Caco-2 (cell line): ENCODE measurements around the gene SCN4A. TPM values are rescaled to one million over a fixed set of nuclear protein-coding genes. Genes with fewer than 3 reads are reported as not detected.

ENCODE experiments used
- BruUV-seq: library from RNA; stranded (reverse); fragments of 400-500 nt; replicated peaks from 2 replicates; lab custom pipeline; 2021; lab: Mats Ljungman, UMichigan
- CTCF ChIA-PET: fragments of 300-600 bp; sonication (Branson Sonifier 250); formaldehyde crosslinking; loops from one replicate; lab custom pipeline; 2022; ENCODE audit warnings: antibody characterized with exemption; lab: Charles Lee
- POLR2A ChIA-PET: fragments of 300-600 bp; sonication (Branson Sonifier 250); formaldehyde crosslinking; loops from one replicate; lab custom pipeline; 2022; ENCODE audit warnings: antibody characterized with exemption; lab: Charles Lee
- DNase-seq, 2 experiments: peaks; one replicate each; pipeline versions ENCODE4 v3.0.0 to v3.0.0-alpha.2; 2020 to 2022
- H3K27me3 ChIP-seq: replicated peaks from 2 replicates; pipeline ENCODE4 v1.6.0; 2011; ENCODE audit warnings: low read length; ENCODE audit not compliant: control insufficient read depth, insufficient read depth
- H3K36me3 ChIP-seq: 2 replicates; pipeline ENCODE4 v1.5.1; 2011; ENCODE audit warnings: low read length; ENCODE audit not compliant: control insufficient read depth, insufficient read depth
- H3K4me1 ChIP-seq: fragments of 250-450 bp; sonication (Bioruptor Pico); 2 replicates; pipeline ENCODE4 v1.5.1; 2020; ENCODE audit warnings: mild to moderate bottlenecking
- H3K4me3 ChIP-seq: 2 replicates; pipeline ENCODE4 v1.5.1; 2011; ENCODE audit warnings: low read depth, mild to moderate bottlenecking, control low read depth, low read length
- H3K9me3 ChIP-seq: fragments of 250-450 bp; sonication (Bioruptor Pico); 2 replicates; pipeline ENCODE4 v1.5.1; 2020; ENCODE audit warnings: mild to moderate bottlenecking, moderate library complexity
- H3K27ac Mint-ChIP-seq: one replicate; pipeline ENCODE4 v1.8.0; 2022; ENCODE audit warnings: mixed read lengths; ENCODE audit not compliant: unreplicated experiment
- H3K27me3 Mint-ChIP-seq: one replicate; pipeline ENCODE4 v1.8.0; 2022; ENCODE audit warnings: mixed read lengths; ENCODE audit not compliant: insufficient read depth, unreplicated experiment
- H3K36me3 Mint-ChIP-seq: one replicate; pipeline ENCODE4 v1.8.0; 2022; ENCODE audit warnings: mild to moderate bottlenecking, mixed read lengths; ENCODE audit not compliant: insufficient read depth, unreplicated experiment
- H3K4me1 Mint-ChIP-seq: one replicate; pipeline ENCODE4 v1.8.0; 2022; ENCODE audit warnings: low read depth, mixed read lengths; ENCODE audit not compliant: unreplicated experiment
- H3K4me3 Mint-ChIP-seq: one replicate; pipeline ENCODE4 v1.8.0; 2022; ENCODE audit warnings: mild to moderate bottlenecking, moderate library complexity, mixed read lengths; ENCODE audit not compliant: unreplicated experiment
- H3K9me3 Mint-ChIP-seq: one replicate; pipeline ENCODE4 v1.8.0; 2022; ENCODE audit warnings: mixed read lengths; ENCODE audit not compliant: unreplicated experiment
- intact Hi-C: fragments of 100-400 bp; cut with micrococcal nuclease; formaldehyde crosslinking; loops from one replicate; pipeline ENCODE4 v1.10.0; 2022; ENCODE audit not compliant: unreplicated experiment
- total RNA-seq: library from RNA; stranded (reverse); gene quantifications from 2 replicates; pipeline ENCODE4 v1.2.3, GENCODE V29; 2022
- TF ChIP-seq, protein P1 (sequence below), 2 experiments: fragments of 200-600 bp in 1 of 2; IDR thresholded peaks; 1 replicate in 1 of 2; 2 replicates in 1 of 2; pipeline versions ENCODE4 v1.5.1 to v1.8.0; 2011 to 2022; ENCODE audit warnings: antibody characterized with exemption in 1 of 2, control low read depth in 1 of 2, inconsistent platforms in 1 of 2, low read depth in 1 of 2, low read length in 1 of 2, mild to moderate bottlenecking in 1 of 2, moderate library complexity in 1 of 2; ENCODE audit not compliant: insufficient read depth in 1 of 2, severe bottlenecking in 1 of 2, unreplicated experiment in 1 of 2

SCN4A gene
- total RNA-seq, 1 experiment from 2014 or later, result not detected

DNA sequence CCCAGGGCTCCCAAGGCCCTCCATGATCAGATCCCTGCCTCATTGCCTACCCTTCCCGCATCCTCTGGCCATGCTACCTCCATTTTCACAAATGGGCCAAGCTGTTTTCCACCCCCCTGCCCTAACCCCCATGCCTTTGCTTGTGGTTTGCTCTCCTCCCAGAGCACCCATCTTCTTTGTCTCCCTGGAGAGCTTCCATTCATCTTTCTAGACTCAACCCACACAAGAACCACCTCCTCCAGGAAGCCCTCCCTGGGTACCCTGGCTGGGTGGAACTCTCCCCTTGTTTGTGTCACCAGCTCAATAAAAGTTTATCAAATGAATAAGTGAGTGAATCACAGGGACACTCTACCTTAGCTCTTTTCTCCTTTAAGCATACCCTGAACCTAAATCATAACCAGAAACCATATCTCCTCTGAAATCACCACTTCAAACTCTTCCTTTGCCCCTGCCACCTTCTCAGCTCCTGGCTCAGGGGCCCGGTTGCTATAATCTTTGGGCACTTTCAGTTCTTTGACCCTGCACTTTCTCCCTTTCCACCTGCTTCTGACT, 2.9 kb upstream of the SCN4A start:
- no peak overlapping the region for H3K4me3 Mint-ChIP-seq
- H3K27ac Mint-ChIP-seq, result no peak overlapping the region
- H3K4me1 Mint-ChIP-seq, result no peaks in the 10 kb centered on the region
- H3K9me3 Mint-ChIP-seq, result no peaks in the 10 kb centered on the region
- Histone ChIP-seq H3K27me3 (no peaks in the 10 kb centered on the region), H3K36me3 (no peaks in the 10 kb centered on the region), H3K4me1 (no peaks in the 10 kb centered on the region), H3K4me3 (no peak overlapping the region), H3K9me3 (0 out of 2 replicates have a peak, but pooled peaks cover 2% of the 10 kb centered on the region)
- intact Hi-C loops, result no loop called here
- POLR2A ChIA-PET, result no interaction called here
- TF ChIP-seq, protein P1, sequence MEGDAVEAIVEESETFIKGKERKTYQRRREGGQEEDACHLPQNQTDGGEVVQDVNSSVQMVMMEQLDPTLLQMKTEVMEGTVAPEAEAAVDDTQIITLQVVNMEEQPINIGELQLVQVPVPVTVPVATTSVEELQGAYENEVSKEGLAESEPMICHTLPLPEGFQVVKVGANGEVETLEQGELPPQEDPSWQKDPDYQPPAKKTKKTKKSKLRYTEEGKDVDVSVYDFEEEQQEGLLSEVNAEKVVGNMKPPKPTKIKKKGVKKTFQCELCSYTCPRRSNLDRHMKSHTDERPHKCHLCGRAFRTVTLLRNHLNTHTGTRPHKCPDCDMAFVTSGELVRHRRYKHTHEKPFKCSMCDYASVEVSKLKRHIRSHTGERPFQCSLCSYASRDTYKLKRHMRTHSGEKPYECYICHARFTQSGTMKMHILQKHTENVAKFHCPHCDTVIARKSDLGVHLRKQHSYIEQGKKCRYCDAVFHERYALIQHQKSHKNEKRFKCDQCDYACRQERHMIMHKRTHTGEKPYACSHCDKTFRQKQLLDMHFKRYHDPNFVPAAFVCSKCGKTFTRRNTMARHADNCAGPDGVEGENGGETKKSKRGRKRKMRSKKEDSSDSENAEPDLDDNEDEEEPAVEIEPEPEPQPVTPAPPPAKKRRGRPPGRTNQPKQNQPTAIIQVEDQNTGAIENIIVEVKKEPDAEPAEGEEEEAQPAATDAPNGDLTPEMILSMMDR (IDR thresholded peaks at IDR 0.05; ENCODE audit: insufficient read depth in 1 of 2, low read depth in 1 of 2, low read length in 1 of 2, severe bottlenecking in 1 of 2, unreplicated experiment in 1 of 2), result no peak
- CTCF ChIA-PET, result no interaction called here
- BruUV-seq, result no TSS peak
- no peak for DNase-seq
- H3K27me3 Mint-ChIP-seq, result peaks cover 22% of the 10 kb centered on the region
- no peaks in the 10 kb centered on the region for H3K36me3 Mint-ChIP-seq

DNA sequence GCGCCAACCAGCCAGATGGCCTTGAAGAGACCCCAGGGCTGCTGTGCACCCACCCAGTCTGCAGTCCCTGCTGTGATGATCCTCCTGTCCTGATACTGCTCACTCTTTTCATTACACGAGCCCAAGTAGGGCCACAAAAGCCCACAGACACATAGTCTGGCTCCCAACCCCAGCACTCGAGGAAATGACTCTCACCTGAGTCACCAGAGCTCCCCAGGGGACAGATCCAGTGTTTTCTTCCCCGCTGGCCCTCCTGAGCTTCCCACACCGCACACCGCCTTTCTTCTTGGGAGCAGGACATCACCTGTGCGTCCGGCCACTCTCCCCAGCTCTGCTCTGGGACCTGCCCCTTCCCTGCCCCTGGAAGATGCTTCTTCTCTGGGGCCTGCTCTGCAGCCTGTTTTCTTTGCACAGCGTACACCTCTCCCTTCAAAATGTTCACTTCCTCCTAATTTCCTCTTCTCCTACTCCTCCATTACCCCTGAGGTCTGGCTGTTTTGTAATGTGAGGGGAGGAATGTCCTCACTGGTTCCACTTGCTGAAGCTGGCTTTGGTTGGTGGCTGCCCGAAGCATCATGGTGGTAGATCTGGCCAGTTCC, 2.0 kb upstream of the SCN4A start:
- ChIA-PET POLR2A (no interaction called here), CTCF (no interaction called here)
- H3K4me3 Mint-ChIP-seq, result no peak overlapping the region
- H3K36me3 Mint-ChIP-seq, result no peaks in the 10 kb centered on the region
- H3K36me3 ChIP-seq, result no peaks in the 10 kb centered on the region
- H3K27me3 ChIP-seq, result no peaks in the 10 kb centered on the region
- no peak overlapping the region for H3K4me3 ChIP-seq
- no peak overlapping the region for H3K27ac Mint-ChIP-seq
- 0 out of 2 replicates have a peak, but pooled peaks cover 2% of the 10 kb centered on the region for H3K9me3 ChIP-seq
- no peaks in the 10 kb centered on the region for H3K9me3 Mint-ChIP-seq
- no peak for DNase-seq
- no TSS peak for BruUV-seq
- TF ChIP-seq, protein P1 (IDR thresholded peaks at IDR 0.05; ENCODE audit: insufficient read depth in 1 of 2, low read depth in 1 of 2, low read length in 1 of 2, severe bottlenecking in 1 of 2, unreplicated experiment in 1 of 2), result no peak
- no peaks in the 10 kb centered on the region for H3K4me1 ChIP-seq
- intact Hi-C loops, result no loop called here
- H3K4me1 Mint-ChIP-seq, result no peaks in the 10 kb centered on the region
- peaks cover 22% of the 10 kb centered on the region for H3K27me3 Mint-ChIP-seq

DNA sequence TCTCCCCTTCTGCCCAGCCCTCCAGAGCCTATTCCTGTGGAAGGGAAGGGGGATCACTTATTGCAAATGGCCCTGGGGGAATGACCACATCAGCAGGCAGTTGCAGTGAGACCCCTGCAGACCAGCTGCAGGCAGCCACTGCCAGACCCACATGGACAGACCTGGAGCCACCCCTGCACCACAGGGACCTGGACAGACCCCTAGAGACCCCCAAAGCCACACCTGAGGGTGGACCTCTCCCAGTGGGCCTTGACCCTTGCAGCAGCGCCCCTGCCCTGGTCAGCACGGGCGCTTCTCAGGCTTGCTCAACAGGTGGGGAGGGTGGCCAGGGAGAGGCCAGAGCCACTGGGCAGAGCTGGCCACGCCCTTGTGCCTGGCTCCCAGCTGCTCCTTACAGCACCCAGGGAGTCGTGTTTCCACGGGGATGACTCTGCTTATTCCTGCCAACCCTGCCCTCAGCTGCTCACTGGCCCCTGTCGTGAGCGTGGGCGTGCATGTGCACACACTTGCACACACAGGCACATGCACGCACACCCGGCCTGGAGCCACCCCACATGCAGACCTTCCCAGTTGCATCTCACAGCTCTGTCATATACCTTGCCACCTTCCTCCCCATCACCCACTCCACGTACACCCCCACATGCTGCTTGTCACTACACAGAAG, 1.3 kb upstream of the SCN4A start:
- ChIA-PET POLR2A (no interaction called here), CTCF (no interaction called here)
- Histone ChIP-seq H3K9me3 (0 out of 2 replicates have a peak, but pooled peaks cover 2% of the 10 kb centered on the region), H3K36me3 (no peaks in the 10 kb centered on the region), H3K4me1 (no peaks in the 10 kb centered on the region), H3K27me3 (no peaks in the 10 kb centered on the region), H3K4me3 (no peak overlapping the region)
- BruUV-seq, result no TSS peak
- H3K4me1 Mint-ChIP-seq, result no peaks in the 10 kb centered on the region
- H3K27ac Mint-ChIP-seq, result no peak overlapping the region
- TF ChIP-seq, protein P1 (IDR thresholded peaks at IDR 0.05; ENCODE audit: insufficient read depth in 1 of 2, low read depth in 1 of 2, low read length in 1 of 2, severe bottlenecking in 1 of 2, unreplicated experiment in 1 of 2), result no peak
- DNase-seq, result no peak
- H3K9me3 Mint-ChIP-seq, result no peaks in the 10 kb centered on the region
- H3K4me3 Mint-ChIP-seq, result no peak overlapping the region
- intact Hi-C loops, result no loop called here
- peaks cover 25% of the 10 kb centered on the region for H3K27me3 Mint-ChIP-seq
- H3K36me3 Mint-ChIP-seq, result no peaks in the 10 kb centered on the region
